HG03135 (cell line): ENCODE data around the gene CTRB2.

Experiments used
- ATAC-seq: cut with Tn5 transposase; IDR thresholded peaks from one replicate; pipeline ENCODE4 v1.9.1; 2021; ENCODE audit warnings: mild to moderate bottlenecking, moderate library complexity; ENCODE audit not compliant: unreplicated experiment

Gene CTRB2

DNA sequence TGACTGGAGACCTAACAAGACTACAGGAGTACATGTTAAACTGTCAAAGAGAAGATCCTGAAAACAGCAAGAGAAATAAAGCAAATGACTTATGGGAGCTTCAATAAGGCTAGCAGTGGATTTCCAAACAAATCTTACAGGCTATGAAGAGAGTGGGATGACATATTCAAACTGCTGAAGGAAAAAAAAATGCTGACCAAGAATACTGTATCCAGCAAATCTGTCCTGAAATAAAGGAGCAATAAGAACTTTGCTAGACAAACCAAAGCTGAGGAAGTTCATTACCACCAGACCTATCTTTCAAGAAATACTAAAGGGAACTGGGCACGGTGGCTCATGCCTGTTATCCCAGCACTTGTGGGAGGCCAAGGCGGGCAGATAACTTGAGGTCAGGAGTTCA, 30.0 kb downstream of the CTRB2 start:
- ATAC-seq = no peak

DNA sequence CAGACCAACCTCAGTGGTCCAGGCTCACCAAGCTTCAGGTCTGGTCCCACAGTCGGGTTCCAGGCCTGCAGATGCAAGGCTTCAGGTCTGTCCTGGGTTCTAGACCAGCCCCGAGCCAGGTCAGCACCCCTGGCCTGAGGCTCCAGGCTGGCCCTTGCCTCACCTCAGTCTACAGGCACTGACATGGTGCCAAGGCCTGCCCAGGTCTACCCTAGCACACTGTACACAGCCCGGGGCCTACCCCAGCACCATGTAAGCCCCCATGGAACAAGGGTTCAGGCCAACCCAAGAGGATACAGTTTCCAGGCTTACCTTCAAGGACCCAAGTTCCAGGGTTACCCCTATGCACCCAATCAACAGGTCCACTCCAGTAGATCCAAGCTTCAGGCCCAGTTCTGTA, 31.9 kb downstream of the CTRB2 start:
- ATAC-seq = no peak

DNA sequence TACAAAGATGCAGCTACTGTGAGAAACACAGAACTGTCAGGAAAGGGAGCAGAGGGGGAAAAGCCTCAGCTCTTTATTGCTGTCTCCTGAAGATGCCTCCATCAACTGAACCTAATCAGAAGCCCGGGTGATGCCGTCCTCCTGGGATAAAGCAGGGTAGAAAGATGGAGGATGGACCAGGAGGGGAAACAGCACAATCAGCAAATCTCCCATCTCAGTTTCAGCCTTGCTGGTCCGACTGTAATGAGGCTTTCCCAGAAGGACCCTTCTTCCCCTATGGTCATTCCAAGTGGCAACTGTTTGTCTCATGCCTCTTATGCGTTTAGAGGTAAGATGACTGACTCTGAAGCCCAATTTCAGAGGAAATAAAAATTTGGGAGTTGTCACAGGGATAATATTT, 34.4 kb downstream of the CTRB2 start:
- ATAC-seq = no peak

GRCh38 chr16:75169899-75170405, 37.0 kb downstream of the CTRB2 start:
- ATAC-seq = no peak

DNA sequence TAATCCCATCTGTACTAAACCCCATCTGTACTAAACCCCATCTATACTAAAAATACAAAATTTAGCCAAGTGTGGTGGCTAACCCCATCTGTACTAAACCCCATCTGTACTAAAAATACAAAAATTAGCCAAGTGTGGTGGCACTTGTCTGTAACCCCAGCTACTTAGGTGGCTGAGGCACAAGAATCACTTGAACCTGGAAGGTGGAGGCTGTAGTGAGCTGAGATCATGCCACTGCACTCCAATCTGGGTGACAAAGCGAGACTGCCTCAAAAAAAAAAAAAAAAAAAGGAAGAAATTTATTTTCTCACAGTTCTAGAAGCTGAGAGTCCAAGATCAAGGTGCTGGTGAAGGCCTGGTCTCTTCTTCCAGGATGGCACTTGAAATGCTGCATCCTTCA, 46.6 kb downstream of the CTRB2 start:
- no peak for ATAC-seq
